Chondrocyte (in vitro differentiated cells): ENCODE results near the gene ST3GAL6. TPM values are rescaled to one million over a fixed set of nuclear protein-coding genes. Genes with fewer than 3 reads are reported as not detected.
A peak's percentile ranks its signal among the peaks of the same experiment; 100 is the strongest.

ENCODE experiments used
- DNase-seq: peaks from one replicate; pipeline ENCODE4 v3.0.0; 2021; ENCODE audit warnings: mixed read lengths, low spot score
- H3K27ac Mint-ChIP-seq: one replicate; pipeline ENCODE4 v1.8.0; 2021; ENCODE audit warnings: mild to moderate bottlenecking, moderate library complexity, mixed read lengths; ENCODE audit not compliant: unreplicated experiment
- H3K27me3 Mint-ChIP-seq: 2 replicates; pipeline ENCODE4 v1.8.0; 2021; ENCODE audit warnings: low read depth, mixed read lengths
- H3K36me3 Mint-ChIP-seq: 2 replicates; pipeline ENCODE4 v1.8.0; 2021; ENCODE audit warnings: low read depth, mixed read lengths
- H3K4me1 Mint-ChIP-seq: 2 replicates; pipeline ENCODE4 v1.8.0; 2021; ENCODE audit warnings: low read depth, mild to moderate bottlenecking, mixed read lengths
- H3K4me3 Mint-ChIP-seq: one replicate; pipeline ENCODE4 v1.8.0; 2021; ENCODE audit warnings: mild to moderate bottlenecking, moderate library complexity, mixed read lengths; ENCODE audit not compliant: unreplicated experiment
- H3K9me3 Mint-ChIP-seq: 2 replicates; pipeline ENCODE4 v1.8.0; 2021; ENCODE audit warnings: low read depth, mixed read lengths
- total RNA-seq: library from RNA; stranded (reverse); gene quantifications from 3 replicates; pipeline ENCODE4 v1.2.1, GENCODE V29; 2021
- TF ChIP-seq, protein P1 (sequence below): fragments of 200-600 bp; sonication (generic); IDR thresholded peaks from 2 replicates; pipeline ENCODE4 v1.5.0; 2021; ENCODE audit warnings: antibody characterized with exemption, mild to moderate bottlenecking, moderate library complexity

The ST3GAL6 gene
- total RNA-seq, 1 donor from 2014 or later = 0.32 TPM

DNA sequence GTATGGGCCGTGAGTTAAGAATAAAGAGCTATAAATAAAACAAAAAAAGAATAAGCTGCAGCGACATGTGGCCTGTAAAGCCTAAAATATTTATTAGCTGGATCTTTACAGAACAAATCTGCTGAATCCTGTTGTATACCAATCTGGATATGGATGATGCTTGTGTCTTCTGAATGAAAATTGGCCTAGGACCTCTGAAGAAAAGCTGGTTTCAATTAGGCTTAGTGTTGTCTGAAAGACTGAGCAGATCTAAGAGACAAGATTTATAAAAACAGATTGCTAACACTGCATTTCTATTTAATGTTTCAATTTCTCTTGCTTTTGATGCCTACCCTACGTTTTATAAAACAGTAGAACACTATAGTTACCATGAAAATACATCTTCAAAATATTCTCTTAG is 57.9 kb downstream of the ST3GAL6 start:
- Mint-ChIP-seq H3K4me1 (peaks cover 6% of the 10 kb centered on the region), H3K27ac (no peak overlapping the region), H3K27me3 (no peaks in the 10 kb centered on the region), H3K4me3 (no peak overlapping the region), H3K36me3 (peaks cover 16% of the 10 kb centered on the region), H3K9me3 (no peaks in the 10 kb centered on the region)
- no peak for DNase-seq
- TF ChIP-seq, protein P1, sequence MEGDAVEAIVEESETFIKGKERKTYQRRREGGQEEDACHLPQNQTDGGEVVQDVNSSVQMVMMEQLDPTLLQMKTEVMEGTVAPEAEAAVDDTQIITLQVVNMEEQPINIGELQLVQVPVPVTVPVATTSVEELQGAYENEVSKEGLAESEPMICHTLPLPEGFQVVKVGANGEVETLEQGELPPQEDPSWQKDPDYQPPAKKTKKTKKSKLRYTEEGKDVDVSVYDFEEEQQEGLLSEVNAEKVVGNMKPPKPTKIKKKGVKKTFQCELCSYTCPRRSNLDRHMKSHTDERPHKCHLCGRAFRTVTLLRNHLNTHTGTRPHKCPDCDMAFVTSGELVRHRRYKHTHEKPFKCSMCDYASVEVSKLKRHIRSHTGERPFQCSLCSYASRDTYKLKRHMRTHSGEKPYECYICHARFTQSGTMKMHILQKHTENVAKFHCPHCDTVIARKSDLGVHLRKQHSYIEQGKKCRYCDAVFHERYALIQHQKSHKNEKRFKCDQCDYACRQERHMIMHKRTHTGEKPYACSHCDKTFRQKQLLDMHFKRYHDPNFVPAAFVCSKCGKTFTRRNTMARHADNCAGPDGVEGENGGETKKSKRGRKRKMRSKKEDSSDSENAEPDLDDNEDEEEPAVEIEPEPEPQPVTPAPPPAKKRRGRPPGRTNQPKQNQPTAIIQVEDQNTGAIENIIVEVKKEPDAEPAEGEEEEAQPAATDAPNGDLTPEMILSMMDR = no peak

DNA sequence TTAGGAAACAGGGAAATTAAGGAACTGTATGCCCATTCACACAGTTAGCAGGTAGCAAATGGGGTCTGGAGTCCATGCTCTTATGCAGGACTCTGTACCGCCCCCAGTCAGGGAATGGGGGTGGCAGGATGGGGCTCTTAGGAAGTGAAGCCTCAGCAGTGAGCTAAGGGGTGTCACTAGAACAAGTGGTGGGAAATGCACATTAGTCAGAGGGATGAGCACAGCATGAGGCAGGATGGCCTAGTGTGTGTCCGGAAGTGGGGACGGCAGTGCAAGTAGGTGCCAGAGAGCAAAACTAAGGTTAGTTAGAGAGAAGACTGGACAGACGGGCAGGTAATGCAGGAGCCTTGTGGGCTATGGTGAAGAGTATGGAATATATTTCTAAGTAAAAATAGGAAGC is 60.7 kb downstream of the ST3GAL6 start:
- DNase-seq = no peak
- Mint-ChIP-seq H3K27me3 (no peaks in the 10 kb centered on the region), H3K4me1 (peaks cover 5% of the 10 kb centered on the region), H3K27ac (no peak overlapping the region), H3K4me3 (no peak overlapping the region), H3K9me3 (peaks cover 2% of the 10 kb centered on the region), H3K36me3 (peaks cover 8% of the 10 kb centered on the region)
- TF ChIP-seq, protein P1 = no peak

DNA sequence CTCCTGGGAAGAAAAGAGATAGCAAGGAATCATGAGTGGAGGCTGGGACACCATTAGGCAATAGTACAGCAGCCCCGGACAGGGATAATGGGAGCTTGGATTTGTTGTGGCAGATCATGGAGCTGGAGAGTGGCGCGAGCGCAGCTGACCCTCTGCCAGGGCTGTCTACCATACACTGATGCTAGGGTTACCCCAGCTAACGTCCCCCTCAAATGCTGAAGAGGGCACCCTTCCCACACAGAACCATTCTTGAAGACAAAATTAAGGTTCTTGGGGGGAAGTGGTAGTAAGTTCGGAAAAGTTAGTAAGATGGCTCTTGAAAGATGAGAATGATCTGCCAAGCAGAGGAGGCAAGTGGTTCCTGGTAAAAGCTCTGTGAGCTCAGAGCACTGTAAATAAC is 61.1 kb downstream of the ST3GAL6 start:
- Mint-ChIP-seq H3K4me1 (peaks cover 5% of the 10 kb centered on the region), H3K27me3 (no peaks in the 10 kb centered on the region), H3K4me3 (no peak overlapping the region), H3K36me3 (peaks cover 8% of the 10 kb centered on the region), H3K9me3 (peaks cover 3% of the 10 kb centered on the region), H3K27ac (no peak overlapping the region)
- TF ChIP-seq, protein P1 = peak; percentile 34
- no peak for DNase-seq

DNA sequence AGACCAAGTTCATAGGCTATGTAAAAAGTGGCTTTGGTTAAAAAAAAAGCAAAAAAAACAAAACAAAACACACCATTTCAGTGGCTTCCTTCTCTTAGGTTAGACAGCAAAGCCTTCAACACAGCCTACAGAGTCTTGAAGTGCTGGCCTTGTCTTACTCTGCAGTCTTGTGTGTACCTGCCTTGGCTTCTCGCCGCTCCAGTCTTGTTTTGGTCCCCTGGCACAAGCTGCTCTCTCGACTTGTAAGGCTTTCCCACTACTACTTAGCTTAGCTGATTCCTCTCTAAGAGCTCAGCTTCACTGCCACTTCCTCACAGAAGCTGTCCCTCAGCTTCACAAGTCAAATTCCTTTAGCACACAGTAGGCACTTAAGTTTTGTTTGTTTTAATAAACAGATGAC is 63.0 kb downstream of the ST3GAL6 start:
- H3K4me1 Mint-ChIP-seq = peaks cover 5% of the 10 kb centered on the region

DNA sequence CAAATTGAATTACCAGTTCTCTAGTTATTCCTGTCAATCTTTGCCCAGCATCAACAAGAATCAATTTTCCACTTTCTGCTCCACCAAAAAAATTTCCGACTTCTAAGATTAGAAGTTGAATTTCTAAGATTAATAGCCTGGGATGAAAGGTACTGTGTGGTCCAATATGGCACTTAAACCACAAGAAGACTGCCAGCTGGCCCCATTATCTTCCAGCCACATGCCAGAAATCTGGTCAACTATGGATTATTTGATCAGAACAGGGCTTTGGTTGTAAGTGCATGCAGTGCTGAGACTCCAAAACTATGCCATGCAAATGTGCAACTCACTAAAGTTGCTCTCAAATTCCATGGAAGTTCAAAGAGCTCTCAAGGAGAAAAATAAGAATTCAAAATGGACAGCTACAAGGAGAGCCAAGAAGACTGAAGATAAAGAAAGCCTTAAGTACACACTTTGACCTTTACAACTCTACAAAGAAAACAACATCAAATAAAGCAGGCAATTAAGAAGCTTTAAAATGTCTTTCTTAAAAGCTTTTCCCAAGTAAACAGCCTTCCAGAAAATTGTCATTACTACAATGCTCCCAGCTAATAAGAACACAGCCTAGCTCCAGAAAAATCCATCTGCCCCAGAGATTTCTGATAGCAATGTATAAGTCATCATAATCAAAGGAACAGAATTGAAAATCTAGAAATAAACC is 64.2 kb downstream of the ST3GAL6 start:
- peaks cover 7% of the 10 kb centered on the region for H3K4me1 Mint-ChIP-seq
- no peak overlapping the region for H3K4me3 Mint-ChIP-seq
- TF ChIP-seq, protein P1 = no peak
- no peak overlapping the region for H3K27ac Mint-ChIP-seq
- H3K36me3 Mint-ChIP-seq = peaks cover 11% of the 10 kb centered on the region
- no peak for DNase-seq
- peaks cover 22% of the 10 kb centered on the region for H3K9me3 Mint-ChIP-seq
- H3K27me3 Mint-ChIP-seq = no peaks in the 10 kb centered on the region

More for the DNA sequence above, 63.0 kb downstream of the ST3GAL6 start:
- TF ChIP-seq, protein P1 = no peak
- H3K9me3 Mint-ChIP-seq = peaks cover 15% of the 10 kb centered on the region
- peaks cover 9% of the 10 kb centered on the region for H3K36me3 Mint-ChIP-seq
- H3K27me3 Mint-ChIP-seq = no peaks in the 10 kb centered on the region
- no peak overlapping the region for H3K4me3 Mint-ChIP-seq
- H3K27ac Mint-ChIP-seq = no peak overlapping the region
- DNase-seq = no peak
